Embryonic facial prominence (tissue), 1 donor: ENCODE data around the gene SF3B6.

Experiments used
- DNase-seq: peaks from one replicate; pipeline ENCODE4 v3.0.0-alpha.2; 2016; ENCODE audit errors: extremely low spot score

The SF3B6 gene

DNA sequence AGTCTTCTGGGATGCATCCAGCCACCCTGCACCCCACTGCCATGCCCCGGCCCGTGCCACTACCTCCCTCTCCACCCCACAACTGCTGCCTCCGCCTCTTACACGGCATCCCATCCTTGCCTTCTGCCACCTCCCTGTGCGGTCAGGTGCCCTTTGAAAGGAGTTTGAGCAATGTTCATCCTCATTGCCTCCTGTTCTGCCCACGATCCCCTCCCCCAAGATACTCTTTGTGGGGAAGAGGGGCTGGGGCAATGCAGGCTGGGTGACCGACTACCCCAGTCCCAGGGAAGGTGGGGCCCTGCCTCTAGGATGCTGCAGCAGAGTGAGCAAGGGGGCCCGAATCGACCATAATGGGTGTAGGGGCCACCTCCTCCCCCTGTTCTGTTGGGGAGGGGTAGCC, 57.9 kb downstream of the SF3B6 start:
- no peak for DNase-seq

DNA sequence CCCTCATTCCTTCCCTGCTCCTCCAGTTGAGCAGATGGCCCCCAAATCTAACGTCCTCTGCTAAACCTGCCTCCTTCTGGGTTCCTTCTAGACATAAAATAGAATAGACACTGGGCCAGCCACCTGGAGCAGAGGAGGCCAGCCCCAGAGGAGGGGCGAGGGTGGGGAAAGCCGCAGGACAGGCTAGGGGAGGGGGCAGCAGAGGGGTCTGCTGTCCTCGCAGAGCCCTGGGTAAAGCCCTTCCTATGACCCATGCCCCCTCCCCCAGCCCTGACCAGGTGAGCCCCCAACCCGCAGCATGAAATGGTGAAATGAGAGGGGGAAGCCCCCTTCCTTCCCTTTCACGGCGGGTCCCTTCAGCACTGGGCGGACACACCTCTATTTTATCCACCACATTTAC, 58.4 kb downstream of the SF3B6 start:
- DNase-seq = no peak
